DOHH2 (cell line): ENCODE results near the gene RHOD.

Experiments
- CTCF ChIP-seq: fragments of 200-600 bp; sonication (generic); IDR thresholded peaks from one replicate; pipeline ENCODE4 v1.5.1; 2014; ENCODE audit warnings: antibody characterized with exemption, mild to moderate bottlenecking, low read depth, low read length; ENCODE audit not compliant: poor library complexity, severe bottlenecking
- EZH2phosphoT487 ChIP-seq: fragments of 200-600 bp; sonication (generic); IDR thresholded peaks from 2 replicates; pipeline ENCODE4 v1.6.1; 2017; ENCODE audit warnings: borderline replicate concordance, mild to moderate bottlenecking, antibody characterized with exemption, low read length, moderate library complexity, mixed read lengths

GRCh38 chr11:67031791-67032561 is 24.7 kb upstream of the RHOD start:
- TF ChIP-seq CTCF = no peak
- TF ChIP-seq EZH2phosphoT487 = no peak
